H1 (cell line): ENCODE measurements around the gene LUC7L3. TPM values are rescaled to one million over a fixed set of nuclear protein-coding genes. Genes with fewer than 3 reads are reported as not detected.
A peak's percentile ranks its signal among the peaks of the same experiment; 100 is the strongest.

Experiments used
- CTCF ChIA-PET: fragments of 300-600 bp; sonication (Branson Sonifier 250); formaldehyde crosslinking; loops from one replicate; lab custom pipeline; 2021; ENCODE audit not compliant: partially characterized antibody; lab: Charles Lee
- POLR2A ChIA-PET: fragments of 300-600 bp; sonication (Branson Sonifier 250); formaldehyde crosslinking; loops from one replicate; lab custom pipeline; 2021; ENCODE audit warnings: inconsistent platforms; ENCODE audit not compliant: partially characterized antibody; lab: Charles Lee
- DNase-seq, 2 experiments: peaks; one replicate each; pipeline versions ENCODE4 v3.0.0 to v3.0.0-alpha.2; 2010 to 2022; ENCODE audit warnings: low spot score in 2 of 2, low read depth in 1 of 2, mixed read lengths in 1 of 2
- FAIRE-seq: peaks from 2 replicates; lab custom pipeline; 2011; peaks lifted over from hg19 to GRCh38; lab: Jason Lieb, UNC
- H2AFZ ChIP-seq: 2 replicates; pipeline ENCODE4 v1.8.1; 2012; ENCODE audit warnings: low read length, inconsistent platforms
- H2AK5ac ChIP-seq: 2 replicates; pipeline ENCODE4 v1.6.1; 2013; ENCODE audit warnings: low read depth, low read length
- H2BK120ac ChIP-seq: replicated peaks from 2 replicates; pipeline ENCODE3; 2013; ENCODE audit warnings: low read depth, low read length, inconsistent platforms
- H2BK12ac ChIP-seq: 2 replicates; pipeline ENCODE4 v1.6.1; 2013; ENCODE audit warnings: low read depth, low read length
- H2BK15ac ChIP-seq: 2 replicates; pipeline ENCODE4 v1.6.1; 2013; ENCODE audit warnings: low read length
- H2BK20ac ChIP-seq: 2 replicates; pipeline ENCODE4 v1.6.1; 2013; ENCODE audit warnings: low read length
- H2BK5ac ChIP-seq: 2 replicates; pipeline ENCODE4 v1.6.1; 2013; ENCODE audit warnings: low read depth, low read length
- H3K14ac ChIP-seq: 2 replicates; pipeline ENCODE4 v1.6.1; 2013; ENCODE audit warnings: inconsistent platforms; ENCODE audit not compliant: insufficient read length
- H3K18ac ChIP-seq: 2 replicates; pipeline ENCODE4 v1.6.1; 2013; ENCODE audit warnings: low read length; ENCODE audit errors: extremely low read depth
- H3K23ac ChIP-seq: 2 replicates; pipeline ENCODE4 v1.6.1; 2013; ENCODE audit warnings: inconsistent platforms; ENCODE audit not compliant: insufficient read length
- H3K23me2 ChIP-seq: 2 replicates; pipeline ENCODE4 v1.6.1; 2013; ENCODE audit warnings: low read depth, low read length
- H3K27ac ChIP-seq: 2 replicates; pipeline ENCODE4 v1.6.1; 2011; ENCODE audit warnings: low read depth, low read length, inconsistent platforms
- H3K27me3 ChIP-seq, 4 experiments: replicated peaks in 1 of 4; 1 replicate in 1 of 4; 2 replicates in 3 of 4; pipeline versions ENCODE4 v1.6.1 to v1.8.1; 2011 to 2013; ENCODE audit warnings: low read length in 3 of 4, mild to moderate bottlenecking in 3 of 4, inconsistent platforms in 2 of 4, mixed read lengths in 2 of 4, moderate library complexity in 1 of 4; ENCODE audit not compliant: control insufficient read depth in 3 of 4, insufficient read depth in 3 of 4; ENCODE audit errors: extremely low read depth in 1 of 4
- H3K36me3 ChIP-seq, 4 experiments: 2 replicates each; pipeline versions ENCODE4 v1.6.1 to v1.8.1; 2011 to 2013; ENCODE audit warnings: mild to moderate bottlenecking in 4 of 4, low read length in 3 of 4, moderate library complexity in 2 of 4, control low read depth in 1 of 4, inconsistent platforms in 1 of 4; ENCODE audit not compliant: insufficient read depth in 4 of 4, control insufficient read depth in 2 of 4
- H3K4ac ChIP-seq: replicated peaks from 2 replicates; pipeline ENCODE3; 2013; ENCODE audit warnings: low read length, low read depth, mixed read lengths, inconsistent platforms; ENCODE audit not compliant: insufficient read length
- H3K4me1 ChIP-seq, 4 experiments: replicated peaks in 1 of 4; 1 replicate in 1 of 4; 2 replicates in 3 of 4; pipeline versions ENCODE4 v1.6.1 to v1.8.1; 2011 to 2013; ENCODE audit warnings: low read length in 3 of 4, inconsistent platforms in 2 of 4, mixed read lengths in 1 of 4; ENCODE audit not compliant: insufficient read depth in 4 of 4, control insufficient read depth in 3 of 4
- H3K4me2 ChIP-seq, 2 experiments: 2 replicates each; pipeline versions ENCODE4 v1.6.1 to v1.8.1; 2011 to 2013; ENCODE audit warnings: low read depth in 2 of 2, low read length in 2 of 2, control low read depth in 1 of 2, inconsistent platforms in 1 of 2, mild to moderate bottlenecking in 1 of 2; ENCODE audit not compliant: insufficient read depth in 1 of 2
- H3K4me3 ChIP-seq, 4 experiments: fragments of 200-600, 300-600 bp in 1 of 4; sonication (generic), shearing (Covaris generic), sonication (Bioruptor Twin) in 1 of 4; 2 replicates each; pipeline versions ENCODE4 v1.5.1 to v1.8.1; 2011 to 2016; ENCODE audit warnings: low read length in 4 of 4, low read depth in 3 of 4, control low read depth in 2 of 4, inconsistent platforms in 2 of 4, mild to moderate bottlenecking in 2 of 4, mixed read lengths in 1 of 4, moderate library complexity in 1 of 4; ENCODE audit not compliant: insufficient read depth in 2 of 4; ENCODE audit errors: extremely low read depth in 1 of 4
- H3K56ac ChIP-seq: replicated peaks from 2 replicates; pipeline ENCODE3; 2013; ENCODE audit warnings: low read depth, mild to moderate bottlenecking, mixed read lengths, low read length, inconsistent platforms; ENCODE audit not compliant: insufficient read length
- H3K79me1 ChIP-seq: 2 replicates; pipeline ENCODE4 v1.6.1; 2013; ENCODE audit warnings: low read depth, low read length, control low read depth
- H3K79me2 ChIP-seq, 2 experiments: 2 replicates each; pipeline versions ENCODE4 v1.6.1 to v1.8.1; 2012 to 2013; ENCODE audit warnings: low read length in 2 of 2, mild to moderate bottlenecking in 2 of 2, inconsistent platforms in 1 of 2; ENCODE audit not compliant: insufficient read depth in 2 of 2, control insufficient read depth in 1 of 2
- H3K9ac ChIP-seq, 4 experiments: replicated peaks in 1 of 4; 1 replicate in 1 of 4; 2 replicates in 3 of 4; pipeline versions ENCODE4 v1.6.1 to v1.8.1; 2011 to 2013; ENCODE audit warnings: low read depth in 3 of 4, low read length in 3 of 4, control low read depth in 2 of 4, mild to moderate bottlenecking in 2 of 4, moderate library complexity in 2 of 4, inconsistent platforms in 1 of 4; ENCODE audit errors: extremely low read depth in 1 of 4
- H3K9me3 ChIP-seq, 2 experiments: 2 replicates each; pipeline versions ENCODE4 v1.6.1 to v1.8.1; 2012 to 2013; ENCODE audit warnings: mild to moderate bottlenecking in 2 of 2, moderate library complexity in 2 of 2, control low read depth in 1 of 2, inconsistent platforms in 1 of 2, low read depth in 1 of 2, low read length in 1 of 2, mixed read lengths in 1 of 2; ENCODE audit not compliant: insufficient read depth in 2 of 2
- H4K20me1 ChIP-seq, 2 experiments: replicated peaks in 1 of 2; 2 replicates each; pipeline versions ENCODE3 to v1.8.1; 2011 to 2013; ENCODE audit warnings: inconsistent platforms in 2 of 2, low read length in 2 of 2, mild to moderate bottlenecking in 1 of 2; ENCODE audit not compliant: insufficient read depth in 2 of 2, control insufficient read depth in 1 of 2
- H4K5ac ChIP-seq: 2 replicates; pipeline ENCODE4 v1.6.1; 2013; ENCODE audit warnings: low read length, low read depth, mixed read lengths, inconsistent platforms; ENCODE audit not compliant: insufficient read length
- H4K8ac ChIP-seq: 2 replicates; pipeline ENCODE4 v1.8.0; 2013; ENCODE audit warnings: mild to moderate bottlenecking, moderate library complexity, low read length, inconsistent platforms; ENCODE audit not compliant: insufficient read depth; ENCODE audit errors: extremely low read depth
- H4K91ac ChIP-seq: replicated peaks from 2 replicates; pipeline ENCODE3; 2013; ENCODE audit warnings: low read length, mixed read lengths, inconsistent platforms; ENCODE audit not compliant: insufficient read length
- NANOG ChIP-seq: IDR thresholded peaks from 2 replicates; pipeline ENCODE4 v1.6.1; 2011; ENCODE audit warnings: low read length, low read depth, mild to moderate bottlenecking, inconsistent platforms; ENCODE audit not compliant: insufficient read depth, poor library complexity, severe bottlenecking
- POLR2AphosphoS5 ChIP-seq: IDR thresholded peaks from 2 replicates; pipeline ENCODE4 v1.6.1; 2011; ENCODE audit warnings: low read depth, low read length
- SIN3A ChIP-seq, 2 experiments: IDR thresholded peaks in 1 of 2; conservative IDR thresholded peaks in 1 of 2; 2 replicates each; pipeline ENCODE4 v1.6.1; 2011 to 2012; ENCODE audit warnings: low read length in 2 of 2, improper control_type of control experiment in 1 of 2, low read depth in 1 of 2, mild to moderate bottlenecking in 1 of 2
- WGBS, 2 experiments: shearing (Covaris generic) in 1 of 2; methylation state at CpG; one replicate each; pipeline versions ENCODE4 v1.1.6 to v1.1.7; 2013 to 2015; ENCODE audit warnings: low lambda C conversion rate in 2 of 2, mixed read lengths in 2 of 2, inconsistent platforms in 1 of 2, low coverage in 1 of 2, missing lambda C conversion rate in 1 of 2; ENCODE audit not compliant: insufficient replicate concordance in 2 of 2, insufficient coverage in 1 of 2, insufficient read length in 1 of 2; ENCODE audit errors: extremely low coverage in 1 of 2, missing lambda C conversion rate in 1 of 2; 5-methylcytosine and 5-hydroxymethylcytosine counted together
- polyA plus RNA-seq, 7 experiments: library from polyadenylated mRNA; depleted of rRNA in 3 of 7; stranded (reverse) in 5 of 7; unstranded in 2 of 7; fragments of >200 nt in 5 of 7; fragments of 200-250 nt in 2 of 7; gene quantifications; 1 replicate in 5 of 7; 2 replicates in 1 of 7; 4 replicates in 1 of 7; pipeline versions ENCODE4 v1.2.1 to v1.2.3, GENCODE V29; 2011 to 2013; ENCODE audit warnings: missing spikeins in 2 of 7, mixed read lengths in 2 of 7
- total RNA-seq: library from RNA; stranded (reverse); fragmentation: NEBNext Ultra II Directional; extraction: Animal tissue kit (Norgen Biotek cat#: 25700); gene quantifications from 2 replicates; pipeline ENCODE4 v1.2.1, GENCODE V29; 2021

LUC7L3 gene
- total and polyA plus RNA-seq, 2 of the 8 experiments (the other 6 are each of a cell fraction or from before 2014, with no cell fraction given), result 102 to 126 TPM

DNA sequence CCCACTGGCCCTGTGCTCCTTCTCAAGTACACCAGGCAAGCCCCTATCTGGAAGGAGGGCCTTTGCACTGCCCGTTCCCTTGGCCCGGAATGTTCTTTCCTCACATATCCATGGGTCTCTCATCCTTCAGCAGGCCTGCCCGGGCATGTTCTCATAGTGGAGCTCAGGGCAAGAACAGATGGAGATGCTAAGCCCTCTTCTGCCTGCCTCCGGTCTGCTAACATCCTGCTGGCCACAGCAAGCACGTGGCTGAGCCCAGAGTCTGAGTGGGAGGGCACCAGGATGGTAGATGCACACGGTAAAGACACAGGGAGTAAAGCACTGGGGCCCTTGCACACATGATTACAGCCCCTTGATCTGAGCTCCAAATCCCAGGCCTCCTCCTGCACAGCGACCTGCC is 67.7 kb downstream of the LUC7L3 start:
- no peak overlapping the region for H2BK120ac ChIP-seq
- H4K5ac ChIP-seq, result no peak overlapping the region
- H3K79me2 ChIP-seq, result no peaks in the 10 kb centered on the region
- peaks cover 0 to 3% (median 0%) of the 10 kb centered on the region in 4 experiments; a peak in 2 of 7 replicates for H3K4me1 ChIP-seq
- H3K9me3 ChIP-seq, result no peaks in the 10 kb centered on the region
- no peak overlapping the region; the same call in 1 of the 2 replicates for H3K27ac ChIP-seq
- no peak overlapping the region for H3K14ac ChIP-seq
- no peaks in the 10 kb centered on the region for H3K79me1 ChIP-seq
- no peak overlapping the region for H3K4me2 ChIP-seq
- peak overlapping the region; percentile 58 for H3K4ac ChIP-seq
- TF ChIP-seq SIN3A (conservative IDR thresholded peaks at IDR 0.05 in 1 of 2, IDR thresholded peaks at IDR 0.05 in 1 of 2; ENCODE audit: low read depth in 1 of 2, low read length in 2 of 2), result no peak
- no peak for TF ChIP-seq POLR2AphosphoS5
- TF ChIP-seq NANOG, result no peak
- TF ChIP-seq, all 59 proteins: peak for 0
- no peak overlapping the region for H2BK20ac ChIP-seq
- H3K56ac ChIP-seq, result no peak overlapping the region
- H2BK12ac ChIP-seq, result no peak overlapping the region
- H2AK5ac ChIP-seq, result no peak overlapping the region
- peak overlapping the region; percentile 64; the same call in 1 of the 2 replicates for H3K18ac ChIP-seq
- POLR2A ChIA-PET, result interaction anchor here (1.3 to 1.6 kb wide), 2 partner anchors 48 to 62 kb away, joined by 3 read pairs; no protein-coding TSS in a partner anchor
- no peaks in the 10 kb centered on the region for H4K20me1 ChIP-seq
- H4K91ac ChIP-seq, result peak overlapping the region; percentile 4
- peak overlapping the region; percentile 89; the same call in 1 of the 2 replicates for H2AFZ ChIP-seq
- CTCF ChIA-PET, result interaction anchor here (0.5 to 7.1 kb wide), 16 partner anchors 11 to 238 kb away, joined by 3 to 223 read pairs (median 4); no protein-coding TSS in a partner anchor
- FAIRE-seq (no peak), DNase-seq (no peak)
- peak overlapping the region; percentile 69 for H2BK5ac ChIP-seq
- no peaks in the 10 kb centered on the region for H3K27me3 ChIP-seq
- H4K8ac ChIP-seq, result no peak overlapping the region
- no peak overlapping the region for H3K23ac ChIP-seq
- 89% methylated on average over 7 of the region's 7 CpGs; no CpG with 5 or more reads in 1 of the 2 experiments for WGBS, 2 experiments
- H3K23me2 ChIP-seq, result no peaks in the 10 kb centered on the region
- H3K4me3 ChIP-seq, result no peak overlapping the region
- no peak overlapping the region for H3K9ac ChIP-seq
- no peaks in the 10 kb centered on the region for H3K36me3 ChIP-seq
- no peak overlapping the region for H2BK15ac ChIP-seq
